Small intestine (tissue), 7 donors: ENCODE measurements around the gene ZNF879. TPM values are rescaled to one million over a fixed set of nuclear protein-coding genes. Genes with fewer than 3 reads are reported as not detected.

Experiments
- DNase-seq, 2 donors: peaks; one replicate each; pipeline versions ENCODE4 v3.0.0 to v3.0.0-alpha.2; 2013
- FAIRE-seq: peaks from 2 replicates; lab custom pipeline; 2012; peaks lifted over from hg19 to GRCh38; lab: Jason Lieb, UNC
- H3K27ac ChIP-seq, 3 donors: one replicate each; pipeline ENCODE4 v1.5.1; 2013; ENCODE audit warnings: low read length in 2 of 3, mild to moderate bottlenecking in 2 of 3, control low read depth in 1 of 3, inconsistent platforms in 1 of 3, low read depth in 1 of 3, moderate library complexity in 1 of 3
- H3K27me3 ChIP-seq, 3 donors: one replicate each; pipeline ENCODE4 v1.6.1; 2013; ENCODE audit warnings: low read length in 3 of 3, inconsistent platforms in 1 of 3; ENCODE audit not compliant: control insufficient read depth in 3 of 3, insufficient read depth in 3 of 3
- H3K36me3 ChIP-seq, 3 donors: one replicate each; pipeline ENCODE4 v1.6.1; 2013; ENCODE audit warnings: low read length in 3 of 3, inconsistent platforms in 1 of 3, low read depth in 1 of 3, mild to moderate bottlenecking in 1 of 3, moderate library complexity in 1 of 3; ENCODE audit not compliant: control insufficient read depth in 3 of 3, insufficient read depth in 2 of 3
- H3K4me1 ChIP-seq, 3 donors: one replicate each; pipeline ENCODE4 v1.6.1; 2013; ENCODE audit warnings: low read length in 2 of 3, inconsistent platforms in 1 of 3, low read depth in 1 of 3, mild to moderate bottlenecking in 1 of 3, moderate library complexity in 1 of 3; ENCODE audit not compliant: control insufficient read depth in 3 of 3, insufficient read depth in 2 of 3
- H3K4me3 ChIP-seq, 3 donors: one replicate each; pipeline ENCODE4 v1.5.1; 2013; ENCODE audit warnings: low read length in 3 of 3, control low read depth in 1 of 3, inconsistent platforms in 1 of 3, low read depth in 1 of 3, mild to moderate bottlenecking in 1 of 3, moderate library complexity in 1 of 3
- H3K9me3 ChIP-seq, 2 donors: one replicate each; pipeline ENCODE4 v1.6.1; 2013; ENCODE audit warnings: low read depth in 1 of 2, low read length in 1 of 2; ENCODE audit not compliant: control insufficient read depth in 2 of 2, insufficient read depth in 1 of 2
- WGBS, 3 donors: extraction: QIAGEN DNeasy Blood & Tissue Kit; methylation state at CpG; one replicate each; pipeline ENCODE4 v1.1.7; 2013; 5-methylcytosine and 5-hydroxymethylcytosine counted together
- polyA plus RNA-seq, 4 donors: library from polyadenylated mRNA; stranded (reverse) in 3 of 4; unstranded in 1 of 4; fragments of 200-250 nt in 3 of 4; fragments of 120-200 nt in 1 of 4; gene quantifications; one replicate each; pipeline versions ENCODE4 v1.2.1 to v1.2.3, GENCODE V29; 2013
- donor health status: healthy with polysubstance abuse.
- donor health status: control.
- donor health status: control.
- donor health status: Bipolar disorder and iron deficiency.
- donor health status: healthy.

Gene ZNF879
- polyA plus RNA-seq, 4 donors = 1.5 to 3.0 (median 2.0) TPM

- FAIRE-seq (no peak), DNase-seq (no peak)
- H3K27me3 ChIP-seq = peaks cover 0 to 33% (median 24%) of the 10 kb centered on the region in 3 donors
- H3K27ac ChIP-seq = no peak overlapping the region
- H3K4me3 ChIP-seq = no peak overlapping the region
- WGBS, 3 donors = 10 to 22% (median 12%) methylated on average over 6 of the region's 6 CpGs
- peaks cover 0 to 16% of the 10 kb centered on the region in 2 donors for H3K9me3 ChIP-seq
- H3K36me3 ChIP-seq = no peaks in the 10 kb centered on the region
- no peaks in the 10 kb centered on the region for H3K4me1 ChIP-seq
These were observed 28.3 kb upstream of the ZNF879 start for GRCh38 chr5:178995341-178995690.

GRCh38 chr5:178996156-178996555 lies 27.4 kb upstream of the ZNF879 start:
- DNase-seq (no peak), FAIRE-seq (no peak)
- no peaks in the 10 kb centered on the region for H3K36me3 ChIP-seq
- H3K27ac ChIP-seq = no peak overlapping the region
- no peak overlapping the region for H3K4me3 ChIP-seq
- H3K27me3 ChIP-seq = peaks cover 0 to 33% (median 24%) of the 10 kb centered on the region in 3 donors
- H3K9me3 ChIP-seq = peaks cover 0 to 9% of the 10 kb centered on the region in 2 donors
- 61 to 74% (median 67%) methylated on average over 11 of the region's 11 CpGs for WGBS, 3 donors
- no peaks in the 10 kb centered on the region for H3K4me1 ChIP-seq

GRCh38 chr5:178997191-178997590 lies 26.4 kb upstream of the ZNF879 start:
- Histone ChIP-seq H3K9me3 (peaks cover 0 to 5% of the 10 kb centered on the region in 2 donors), H3K4me3 (no peak overlapping the region), H3K36me3 (no peaks in the 10 kb centered on the region), H3K27ac (no peak overlapping the region), H3K27me3 (peaks cover 0 to 33% (median 24%) of the 10 kb centered on the region in 3 donors), H3K4me1 (no peaks in the 10 kb centered on the region)
- FAIRE-seq (no peak), DNase-seq (no peak)
- WGBS, 3 donors = 59 to 66% (median 63%) methylated on average over 6 of the region's 6 CpGs

- WGBS, 3 donors = 90 to 95% (median 94%) methylated on average over 13 of the region's 13 CpGs
- H3K27me3 ChIP-seq = peaks cover 0 to 26% (median 17%) of the 10 kb centered on the region in 3 donors
- no peak overlapping the region for H3K27ac ChIP-seq
- no peak overlapping the region for H3K4me3 ChIP-seq
- DNase-seq (no peak), FAIRE-seq (no peak)
- H3K4me1 ChIP-seq = no peaks in the 10 kb centered on the region
- peaks cover 0 to 5% of the 10 kb centered on the region in 2 donors for H3K9me3 ChIP-seq
- no peaks in the 10 kb centered on the region for H3K36me3 ChIP-seq
These were observed 25.2 kb upstream of the ZNF879 start for GRCh38 chr5:178998441-178998840.

GRCh38 chr5:179006564-179006963 lies 17.0 kb upstream of the ZNF879 start:
- no peaks in the 10 kb centered on the region for H3K36me3 ChIP-seq

GRCh38 chr5:179008667-179009066 lies 14.9 kb upstream of the ZNF879 start:
- Histone ChIP-seq H3K4me1 (no peaks in the 10 kb centered on the region), H3K9me3 (peaks cover 0 to 9% of the 10 kb centered on the region in 2 donors)
- FAIRE-seq = no peak

More at GRCh38 chr5:179006564-179006963, 17.0 kb upstream of the ZNF879 start:
- Histone ChIP-seq H3K27ac (no peak overlapping the region), H3K27me3 (no peaks in the 10 kb centered on the region), H3K4me3 (no peak overlapping the region), H3K9me3 (peaks cover 0 to 5% of the 10 kb centered on the region in 2 donors), H3K4me1 (no peaks in the 10 kb centered on the region)
- 78 to 87% (median 86%) methylated on average over 2 of the region's 2 CpGs for WGBS, 3 donors
- FAIRE-seq (no peak), DNase-seq (no peak)

GRCh38 chr5:179033004-179033580 lies 9.5 kb downstream of the ZNF879 start:
- Histone ChIP-seq H3K9me3 (peaks cover 5 to 55% of the 10 kb centered on the region in 2 donors), H3K4me1 (no peaks in the 10 kb centered on the region), H3K27ac (no peak overlapping the region), H3K4me3 (no peak overlapping the region), H3K27me3 (no peaks in the 10 kb centered on the region), H3K36me3 (peaks cover 12 to 16% (median 12%) of the 10 kb centered on the region in 3 donors)
- DNase-seq = peak in 1 of 2 donors; percentile 1
- WGBS, 3 donors = 97 to 99% (median 98%) methylated on average over 7 of the region's 7 CpGs
- FAIRE-seq = no peak

More at GRCh38 chr5:179008667-179009066, 14.9 kb upstream of the ZNF879 start:
- 13 to 38% (median 23%) methylated on average over 1 of the region's 1 CpG for WGBS, 3 donors
- H3K4me3 ChIP-seq = no peak overlapping the region
- no peak for DNase-seq
- no peak overlapping the region for H3K27ac ChIP-seq
- H3K27me3 ChIP-seq = no peaks in the 10 kb centered on the region
- H3K36me3 ChIP-seq = no peaks in the 10 kb centered on the region

- no peak overlapping the region for H3K27ac ChIP-seq
- no peaks in the 10 kb centered on the region for H3K4me1 ChIP-seq
- no peaks in the 10 kb centered on the region for H3K36me3 ChIP-seq
- H3K9me3 ChIP-seq = peaks cover 2 to 25% of the 10 kb centered on the region in 2 donors
- H3K27me3 ChIP-seq = no peaks in the 10 kb centered on the region
- WGBS, 3 donors = 66 to 80% (median 71%) methylated on average over 2 of the region's 2 CpGs
- no peak overlapping the region for H3K4me3 ChIP-seq
- FAIRE-seq (no peak), DNase-seq (no peak)
These were observed 21.2 kb downstream of the ZNF879 start for GRCh38 chr5:179044765-179045164.

GRCh38 chr5:179051784-179052183 lies 28.2 kb downstream of the ZNF879 start:
- 82 to 90% (median 89%) methylated on average over 9 of the region's 9 CpGs for WGBS, 3 donors
- FAIRE-seq (no peak), DNase-seq (no peak)
- no peaks in the 10 kb centered on the region for H3K4me1 ChIP-seq
- no peaks in the 10 kb centered on the region for H3K27me3 ChIP-seq
- no peak overlapping the region for H3K4me3 ChIP-seq
- peaks cover 2 to 23% of the 10 kb centered on the region in 2 donors for H3K9me3 ChIP-seq
- no peaks in the 10 kb centered on the region for H3K36me3 ChIP-seq
- H3K27ac ChIP-seq = no peak overlapping the region
